ENCODE measurements around the gene TRAPPC10.

DNA sequence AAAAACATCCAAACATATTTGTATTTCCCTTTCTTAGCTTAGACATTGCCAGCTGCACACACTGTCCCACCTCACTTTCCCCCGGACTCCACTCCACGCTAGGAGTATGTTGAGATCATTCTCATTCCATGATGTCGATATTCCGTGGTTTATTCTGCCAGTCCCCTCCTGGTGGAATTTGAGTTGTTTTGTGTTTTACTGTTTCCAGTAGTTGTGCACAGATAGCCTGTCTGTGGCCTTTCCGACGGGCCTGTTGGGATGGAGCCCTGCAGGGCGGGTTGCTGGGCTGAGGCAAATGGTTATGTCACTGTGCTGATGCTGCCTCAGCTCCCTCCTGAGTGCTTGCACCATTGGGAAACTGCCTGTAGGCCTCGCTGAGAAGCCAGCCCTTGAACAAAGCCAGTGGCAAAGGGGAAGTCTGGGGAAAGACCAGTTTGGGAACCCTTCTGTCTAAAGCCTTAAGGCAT, 12.8 kb downstream of the TRAPPC10 start:
- TF ChIP-seq, protein P1, sequence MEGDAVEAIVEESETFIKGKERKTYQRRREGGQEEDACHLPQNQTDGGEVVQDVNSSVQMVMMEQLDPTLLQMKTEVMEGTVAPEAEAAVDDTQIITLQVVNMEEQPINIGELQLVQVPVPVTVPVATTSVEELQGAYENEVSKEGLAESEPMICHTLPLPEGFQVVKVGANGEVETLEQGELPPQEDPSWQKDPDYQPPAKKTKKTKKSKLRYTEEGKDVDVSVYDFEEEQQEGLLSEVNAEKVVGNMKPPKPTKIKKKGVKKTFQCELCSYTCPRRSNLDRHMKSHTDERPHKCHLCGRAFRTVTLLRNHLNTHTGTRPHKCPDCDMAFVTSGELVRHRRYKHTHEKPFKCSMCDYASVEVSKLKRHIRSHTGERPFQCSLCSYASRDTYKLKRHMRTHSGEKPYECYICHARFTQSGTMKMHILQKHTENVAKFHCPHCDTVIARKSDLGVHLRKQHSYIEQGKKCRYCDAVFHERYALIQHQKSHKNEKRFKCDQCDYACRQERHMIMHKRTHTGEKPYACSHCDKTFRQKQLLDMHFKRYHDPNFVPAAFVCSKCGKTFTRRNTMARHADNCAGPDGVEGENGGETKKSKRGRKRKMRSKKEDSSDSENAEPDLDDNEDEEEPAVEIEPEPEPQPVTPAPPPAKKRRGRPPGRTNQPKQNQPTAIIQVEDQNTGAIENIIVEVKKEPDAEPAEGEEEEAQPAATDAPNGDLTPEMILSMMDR (IDR thresholded peaks at IDR 0.05): no peak
- no peak for TF ChIP-seq EZH2 (IDR thresholded peaks at IDR 0.05; ENCODE audit: borderline replicate concordance, insufficient read depth, low read depth, low read length, poor library complexity, severe bottlenecking)
